Measurements from ENCODE around the gene ASAP2.

Gene ASAP2

GRCh38 chr2:9379391-9379755, 172.8 kb downstream of the ASAP2 start:
- H3K4me3 ChIP-seq (ENCODE audit: insufficient read depth, low read depth, low read length, poor library complexity, severe bottlenecking): no peak overlapping the region
- no peak overlapping the region for H3K27ac ChIP-seq (ENCODE audit: insufficient read depth, low read length, poor library complexity, severe bottlenecking)
- DNase-seq: no peak
- no peaks in the 10 kb centered on the region for H3K4me1 ChIP-seq (ENCODE audit: control insufficient read depth, insufficient read depth, low read length, poor library complexity, severe bottlenecking)
- no peaks in the 10 kb centered on the region for H3K27me3 ChIP-seq (replicated peaks; ENCODE audit: control insufficient read depth, insufficient read depth, low read length, poor library complexity, severe bottlenecking)
- no peaks in the 10 kb centered on the region for H3K36me3 ChIP-seq (ENCODE audit: control insufficient read depth, insufficient read depth, low read length)
- H3K9me3 ChIP-seq (ENCODE audit: control insufficient read depth, low read length): no peaks in the 10 kb centered on the region

- no peak for DNase-seq
- Histone ChIP-seq H3K27me3 (replicated peaks; ENCODE audit: control insufficient read depth, insufficient read depth, low read length, poor library complexity, severe bottlenecking) (no peaks in the 10 kb centered on the region), H3K27ac (ENCODE audit: insufficient read depth, low read length, poor library complexity, severe bottlenecking) (no peak overlapping the region), H3K9me3 (ENCODE audit: control insufficient read depth, low read length) (no peaks in the 10 kb centered on the region), H3K4me3 (ENCODE audit: insufficient read depth, low read depth, low read length, poor library complexity, severe bottlenecking) (no peak overlapping the region), H3K4me1 (ENCODE audit: control insufficient read depth, insufficient read depth, low read length, poor library complexity, severe bottlenecking) (no peaks in the 10 kb centered on the region), H3K36me3 (ENCODE audit: control insufficient read depth, insufficient read depth, low read length) (no peaks in the 10 kb centered on the region)
Measured at GRCh38 chr2:9380702-9381628, 174.4 kb downstream of the ASAP2 start.

GRCh38 chr2:9382604-9383235, 176.1 kb downstream of the ASAP2 start:
- Histone ChIP-seq H3K36me3 (ENCODE audit: control insufficient read depth, insufficient read depth, low read length) (no peaks in the 10 kb centered on the region), H3K27ac (ENCODE audit: insufficient read depth, low read length, poor library complexity, severe bottlenecking) (no peak overlapping the region), H3K4me1 (ENCODE audit: control insufficient read depth, insufficient read depth, low read length, poor library complexity, severe bottlenecking) (no peaks in the 10 kb centered on the region), H3K9me3 (ENCODE audit: control insufficient read depth, low read length) (no peaks in the 10 kb centered on the region), H3K27me3 (replicated peaks; ENCODE audit: control insufficient read depth, insufficient read depth, low read length, poor library complexity, severe bottlenecking) (no peaks in the 10 kb centered on the region), H3K4me3 (ENCODE audit: insufficient read depth, low read depth, low read length, poor library complexity, severe bottlenecking) (no peak overlapping the region)
- no peak for DNase-seq

GRCh38 chr2:9384521-9384920, 177.9 kb downstream of the ASAP2 start:
- Histone ChIP-seq H3K36me3 (ENCODE audit: control insufficient read depth, insufficient read depth, low read length) (no peaks in the 10 kb centered on the region), H3K4me3 (ENCODE audit: insufficient read depth, low read depth, low read length, poor library complexity, severe bottlenecking) (no peak overlapping the region), H3K9me3 (ENCODE audit: control insufficient read depth, low read length) (no peaks in the 10 kb centered on the region), H3K27ac (ENCODE audit: insufficient read depth, low read length, poor library complexity, severe bottlenecking) (no peak overlapping the region), H3K27me3 (replicated peaks; ENCODE audit: control insufficient read depth, insufficient read depth, low read length, poor library complexity, severe bottlenecking) (no peaks in the 10 kb centered on the region), H3K4me1 (ENCODE audit: control insufficient read depth, insufficient read depth, low read length, poor library complexity, severe bottlenecking) (no peaks in the 10 kb centered on the region)
- DNase-seq: no peak

GRCh38 chr2:9385841-9386240, 179.2 kb downstream of the ASAP2 start:
- no peak for DNase-seq
- H3K36me3 ChIP-seq (ENCODE audit: control insufficient read depth, insufficient read depth, low read length): no peaks in the 10 kb centered on the region
- no peaks in the 10 kb centered on the region for H3K27me3 ChIP-seq (replicated peaks; ENCODE audit: control insufficient read depth, insufficient read depth, low read length, poor library complexity, severe bottlenecking)
- H3K27ac ChIP-seq (ENCODE audit: insufficient read depth, low read length, poor library complexity, severe bottlenecking): no peak overlapping the region
- no peaks in the 10 kb centered on the region for H3K9me3 ChIP-seq (ENCODE audit: control insufficient read depth, low read length)
- no peaks in the 10 kb centered on the region for H3K4me1 ChIP-seq (ENCODE audit: control insufficient read depth, insufficient read depth, low read length, poor library complexity, severe bottlenecking)
- H3K4me3 ChIP-seq (ENCODE audit: insufficient read depth, low read depth, low read length, poor library complexity, severe bottlenecking): no peak overlapping the region

- DNase-seq: no peak
- Histone ChIP-seq H3K4me1 (ENCODE audit: control insufficient read depth, insufficient read depth, low read length, poor library complexity, severe bottlenecking) (no peaks in the 10 kb centered on the region), H3K27me3 (replicated peaks; ENCODE audit: control insufficient read depth, insufficient read depth, low read length, poor library complexity, severe bottlenecking) (no peaks in the 10 kb centered on the region), H3K27ac (ENCODE audit: insufficient read depth, low read length, poor library complexity, severe bottlenecking) (no peak overlapping the region), H3K36me3 (ENCODE audit: control insufficient read depth, insufficient read depth, low read length) (no peaks in the 10 kb centered on the region), H3K9me3 (ENCODE audit: control insufficient read depth, low read length) (no peaks in the 10 kb centered on the region), H3K4me3 (ENCODE audit: insufficient read depth, low read depth, low read length, poor library complexity, severe bottlenecking) (no peak overlapping the region)
Measured at GRCh38 chr2:9388199-9388681, 181.6 kb downstream of the ASAP2 start.

- Histone ChIP-seq H3K27ac (ENCODE audit: insufficient read depth, low read length, poor library complexity, severe bottlenecking) (no peak overlapping the region), H3K4me1 (ENCODE audit: control insufficient read depth, insufficient read depth, low read length, poor library complexity, severe bottlenecking) (no peaks in the 10 kb centered on the region), H3K9me3 (ENCODE audit: control insufficient read depth, low read length) (no peaks in the 10 kb centered on the region), H3K27me3 (replicated peaks; ENCODE audit: control insufficient read depth, insufficient read depth, low read length, poor library complexity, severe bottlenecking) (no peaks in the 10 kb centered on the region), H3K36me3 (ENCODE audit: control insufficient read depth, insufficient read depth, low read length) (no peaks in the 10 kb centered on the region), H3K4me3 (ENCODE audit: insufficient read depth, low read depth, low read length, poor library complexity, severe bottlenecking) (no peak overlapping the region)
- DNase-seq: no peak
Measured at GRCh38 chr2:9388950-9389911, 182.6 kb downstream of the ASAP2 start.

- no peak overlapping the region for H3K4me3 ChIP-seq (ENCODE audit: insufficient read depth, low read depth, low read length, poor library complexity, severe bottlenecking)
- no peak overlapping the region for H3K27ac ChIP-seq (ENCODE audit: insufficient read depth, low read length, poor library complexity, severe bottlenecking)
- H3K9me3 ChIP-seq (ENCODE audit: control insufficient read depth, low read length): no peaks in the 10 kb centered on the region
- H3K27me3 ChIP-seq (replicated peaks; ENCODE audit: control insufficient read depth, insufficient read depth, low read length, poor library complexity, severe bottlenecking): no peaks in the 10 kb centered on the region
- no peaks in the 10 kb centered on the region for H3K36me3 ChIP-seq (ENCODE audit: control insufficient read depth, insufficient read depth, low read length)
- no peaks in the 10 kb centered on the region for H3K4me1 ChIP-seq (ENCODE audit: control insufficient read depth, insufficient read depth, low read length, poor library complexity, severe bottlenecking)
- DNase-seq: no peak
Measured at GRCh38 chr2:9390151-9390850, 183.7 kb downstream of the ASAP2 start.

- no peaks in the 10 kb centered on the region for H3K36me3 ChIP-seq (ENCODE audit: control insufficient read depth, insufficient read depth, low read length)
- H3K9me3 ChIP-seq (ENCODE audit: control insufficient read depth, low read length): no peaks in the 10 kb centered on the region
- H3K4me3 ChIP-seq (ENCODE audit: insufficient read depth, low read depth, low read length, poor library complexity, severe bottlenecking): no peak overlapping the region
- H3K4me1 ChIP-seq (ENCODE audit: control insufficient read depth, insufficient read depth, low read length, poor library complexity, severe bottlenecking): no peaks in the 10 kb centered on the region
- no peaks in the 10 kb centered on the region for H3K27me3 ChIP-seq (replicated peaks; ENCODE audit: control insufficient read depth, insufficient read depth, low read length, poor library complexity, severe bottlenecking)
- no peak overlapping the region for H3K27ac ChIP-seq (ENCODE audit: insufficient read depth, low read length, poor library complexity, severe bottlenecking)
- DNase-seq: no peak
Measured at GRCh38 chr2:9390991-9391390, 184.4 kb downstream of the ASAP2 start.

All from effector memory CD4-positive, alpha-beta T cell (primary cell).